Measurements from ENCODE around the gene PTPRN2. TPM values are rescaled to one million over a fixed set of nuclear protein-coding genes. Genes with fewer than 3 reads are reported as not detected.

PTPRN2 gene
- total and polyA plus RNA-seq, 2 of the 13 experiments (the other 11 are each of a cell fraction or from before 2014, with no cell fraction given) = 2.5 to 24.2 TPM

- Histone ChIP-seq H3K79me2 (ENCODE audit: insufficient read depth, low read length) (no peaks in the 10 kb centered on the region), H3K4me3 (replicated peaks in 1 of 3; ENCODE audit: insufficient read depth in 1 of 3, low read depth in 2 of 3, low read length in 3 of 3) (no peak overlapping the region), H3K27me3 (ENCODE audit: control insufficient read depth in 1 of 2, insufficient read depth in 2 of 2, low read length in 2 of 2) (peaks cover 1 to 3% of the 10 kb centered on the region in 2 experiments; a peak in 1 of 5 replicates), H3K4me1 (ENCODE audit: insufficient read depth, low read length) (peaks cover 44% of the 10 kb centered on the region), H3K27ac (ENCODE audit: extremely low read length, insufficient read depth, low read length) (no peak overlapping the region), H2AFZ (ENCODE audit: low read length) (no peak overlapping the region), H4K20me1 (ENCODE audit: insufficient read depth, low read length) (no peaks in the 10 kb centered on the region), H3K9ac (ENCODE audit: insufficient read depth, low read depth, low read length) (no peak overlapping the region), H3K4me2 (ENCODE audit: low read depth, low read length) (no peak overlapping the region; the same call in 1 of the 2 replicates), H3K9me3 (ENCODE audit: low read length) (no peaks in the 10 kb centered on the region), H3K36me3 (replicated peaks in 1 of 2; ENCODE audit: control insufficient read depth in 1 of 2, insufficient read depth in 2 of 2, low read length in 2 of 2) (no peaks in the 10 kb centered on the region)
- ATAC-seq (no peak), DNase-seq (ENCODE audit: low spot score) (no peak), FAIRE-seq (no peak)
- in situ Hi-C loops (cut with HindIII; ENCODE audit: extremely low pct_ligation_motif_present, low pct_unique_long_range_greater_than_20kb) = no loop called here
- ChIA-PET CTCF (ENCODE audit: low intra/inter-chr PET ratio, low total read pairs) (no interaction called here), POLR2A (no interaction called here)
- intact Hi-C loops (cut with micrococcal nuclease; ENCODE audit: unreplicated experiment) = no loop called here
- BruUV-seq (replicated peaks) = no TSS peak
- WGBS (ENCODE audit: low lambda C conversion rate) = 94% methylated on average over 10 of the region's 10 CpGs
- no peak for TF ChIP-seq RBM22 (optimal IDR thresholded peaks at IDR 0.05; ENCODE audit: low read length)
- no peak for TF ChIP-seq JARID2 (CRISPR knock-in tag; IDR thresholded peaks at IDR 0.05; ENCODE audit: insufficient replicate concordance)
- no peak for TF ChIP-seq PHF20 (CRISPR knock-in tag; IDR thresholded peaks at IDR 0.05)
- no peak for TF ChIP-seq USF2 (IDR thresholded peaks at IDR 0.05; ENCODE audit: low read depth, low read length)
- TF ChIP-seq USF2 (CRISPR knock-in tag; IDR thresholded peaks at IDR 0.05; ENCODE audit: borderline replicate concordance) = no peak
- TF ChIP-seq ATAD3A (CRISPR knock-in tag; IDR thresholded peaks at IDR 0.05) = no peak
- TF ChIP-seq TFAP4 (IDR thresholded peaks at IDR 0.05; ENCODE audit: borderline replicate concordance, low read depth) = no peak
- TF ChIP-seq ZNF747 (CRISPR knock-in tag; IDR thresholded peaks at IDR 0.05; ENCODE audit: borderline replicate concordance) = no peak
- TF ChIP-seq MLXIP (CRISPR knock-in tag; IDR thresholded peaks at IDR 0.05; ENCODE audit: borderline replicate concordance) = no peak
- no peak for TF ChIP-seq IKZF5 (CRISPR knock-in tag; IDR thresholded peaks at IDR 0.05)
- TF ChIP-seq ZNF660 (CRISPR knock-in tag; IDR thresholded peaks at IDR 0.05; ENCODE audit: borderline replicate concordance, low read depth) = no peak
- no peak for TF ChIP-seq MIER2 (CRISPR knock-in tag; IDR thresholded peaks at IDR 0.05)
- no peak for TF ChIP-seq ZKSCAN8 (CRISPR knock-in tag; IDR thresholded peaks at IDR 0.05; ENCODE audit: borderline replicate concordance)
- TF ChIP-seq MTA3 (CRISPR knock-in tag; IDR thresholded peaks at IDR 0.05) = no peak
- TF ChIP-seq ZNF639 (CRISPR knock-in tag; conservative IDR thresholded peaks at IDR 0.05) = no peak
- TF ChIP-seq ZNF326 (CRISPR knock-in tag; IDR thresholded peaks at IDR 0.05; ENCODE audit: borderline replicate concordance) = no peak
- TF ChIP-seq ZNF7 (CRISPR knock-in tag; IDR thresholded peaks at IDR 0.05) = no peak
- no peak for TF ChIP-seq NCOA2 (CRISPR knock-in tag; IDR thresholded peaks at IDR 0.05)
Observed at GRCh38 chr7:157567666-157568065, 1020.0 kb downstream of the PTPRN2 start.
